Heart left ventricle (tissue), 16 donors: ENCODE results near the gene DCTN1. TPM values are rescaled to one million over a fixed set of nuclear protein-coding genes. Genes with fewer than 3 reads are reported as not detected.
"Not testable (repeated sequence)": the region's sequence is repeated elsewhere in the genome, so short reads cannot be mapped to it uniquely, and the experiment has no call there.

ENCODE experiments used
- ATAC-seq, 4 donors: fragments of 200-7000 bp; cut with Tn5 transposase; one replicate each; pipeline ENCODE4 v1.9.1; 2020 to 2022; ENCODE audit warnings: moderate library complexity in 4 of 4, mild to moderate bottlenecking in 3 of 4, moderate number of reproducible peaks in 1 of 4
- DNase-seq, 5 donors: peaks; one replicate each; pipeline ENCODE4 v3.0.0-alpha.2; 2020
- H3K27ac ChIP-seq, 12 donors: fragments of 200-600 bp; sonication (generic) in 4 of 12; one replicate each; pipeline versions ENCODE4 v1.5.0 to v1.8.0; 2016 to 2022; ENCODE audit warnings: mild to moderate bottlenecking in 2 of 12
- H3K27me3 ChIP-seq, 9 donors: fragments of 200-600 bp; sonication (generic) in 2 of 9; one replicate each; pipeline versions ENCODE4 v1.5.1 to v1.8.0; 2016 to 2022; ENCODE audit warnings: mild to moderate bottlenecking in 3 of 9
- H3K36me3 ChIP-seq, 9 donors: fragments of 200-600 bp; sonication (generic) in 2 of 9; one replicate each; pipeline versions ENCODE4 v1.5.0 to v1.8.0; 2018 to 2022; ENCODE audit warnings: mild to moderate bottlenecking in 2 of 9
- H3K4me1 ChIP-seq, 12 donors: fragments of 200-600 bp; sonication (generic) in 4 of 12; one replicate each; pipeline versions ENCODE4 v1.5.0 to v1.8.0; 2016 to 2022; ENCODE audit warnings: mild to moderate bottlenecking in 3 of 12
- H3K4me3 ChIP-seq, 12 donors: fragments of 200-600 bp; sonication (generic) in 4 of 12; one replicate each; pipeline versions ENCODE4 v1.5.0 to v1.8.0; 2017 to 2022; ENCODE audit warnings: mild to moderate bottlenecking in 9 of 12, moderate library complexity in 4 of 12
- H3K9me3 ChIP-seq, 12 donors: fragments of 200-600 bp; sonication (generic) in 4 of 12; one replicate each; pipeline versions ENCODE4 v1.5.0 to v1.8.0; 2016 to 2022; ENCODE audit warnings: mild to moderate bottlenecking in 1 of 12
- CTCF ChIP-seq, 12 donors: fragments of 200-600 bp; sonication (generic) in 4 of 12; IDR thresholded peaks; one replicate each; pipeline versions ENCODE4 v1.5.0 to v1.8.0; 2018 to 2022; ENCODE audit warnings: antibody characterized with exemption in 12 of 12, mild to moderate bottlenecking in 5 of 12
- POLR2A ChIP-seq, 2 donors: fragments of 450-650 bp; IDR thresholded peaks; one replicate each; pipeline ENCODE4 v1.6.1; 2017; ENCODE audit warnings: antibody characterized with exemption in 2 of 2, mild to moderate bottlenecking in 2 of 2, moderate library complexity in 2 of 2
- WGBS, 4 donors: extraction: QIAGEN DNeasy Blood & Tissue Kit in 2 of 4; methylation state at CpG; one replicate each; pipeline versions ENCODE4 v1.1.5 to v1.1.7; 2013 to 2018; 5-methylcytosine and 5-hydroxymethylcytosine counted together
- intact Hi-C, 10 donors: fragments of 100-400 bp; cut with DNase I; formaldehyde crosslinking; loops; one replicate each; pipeline versions ENCODE4 v1.11.1 to v1.14.2; 2022
- polyA plus RNA-seq, 2 donors: library from polyadenylated mRNA; stranded (reverse); fragments of 200-250 nt; gene quantifications; one replicate each; pipeline ENCODE4 v1.2.3, GENCODE V29; 2013
- total RNA-seq, 9 donors: library from RNA; depleted of rRNA in 2 of 9; stranded (reverse); fragments of >200 nt in 2 of 9; fragmentation: NEBNext Ultra II Directional in 3 of 9; extraction: Animal tissue kit (Norgen Biotek cat#: 25700) in 3 of 9; gene quantifications; one replicate each; pipeline versions ENCODE4 v1.1.0 to v1.2.4, GENCODE V29; 2016 to 2023
- donor health status: ischemic (EF 13 %, LVEDD 7.1; RV severe dilation, severe dysfunction).
- donor health status: healthy with polysubstance abuse.
- donor health status: DM: no; HTN: yes; CAD: no.
- donor health status: DM: no; HTN: no; CAD: no.
- donor health status: ischemic (EF 25% LVEDD 6.9; RV normal size, moderate dysfunction).
- donor health status: ischemic (EF 25% LVEDD 5.7; RV mildly dilated, moderate dysfunction).
- donor health status: healthy.
- donor health status: DM: yes; HTN: yes; CAD: no.
- donor health status: ischemic (EF 35%, LVEDD 5.7; RV mildly dilated, moderate dysfunction).
- donor health status: nonischemic (EF 11% LVEDD 7.7; RV severe dilation, severe dysfunction).
- donor health status: DM: yes; HTN: yes; CAD: no.
- donor health status: PGD.
- donor health status: ischemic (EF 29% LVEDD 5.4; RV normal size, mild dysfunction).
- donor health status: nonischemic (EF 23%, LVEDD 6.1; RV moderate dilation, normal function).

The DCTN1 gene
- total and polyA plus RNA-seq, 11 donors = 129 to 376 (median 187) TPM

DNA sequence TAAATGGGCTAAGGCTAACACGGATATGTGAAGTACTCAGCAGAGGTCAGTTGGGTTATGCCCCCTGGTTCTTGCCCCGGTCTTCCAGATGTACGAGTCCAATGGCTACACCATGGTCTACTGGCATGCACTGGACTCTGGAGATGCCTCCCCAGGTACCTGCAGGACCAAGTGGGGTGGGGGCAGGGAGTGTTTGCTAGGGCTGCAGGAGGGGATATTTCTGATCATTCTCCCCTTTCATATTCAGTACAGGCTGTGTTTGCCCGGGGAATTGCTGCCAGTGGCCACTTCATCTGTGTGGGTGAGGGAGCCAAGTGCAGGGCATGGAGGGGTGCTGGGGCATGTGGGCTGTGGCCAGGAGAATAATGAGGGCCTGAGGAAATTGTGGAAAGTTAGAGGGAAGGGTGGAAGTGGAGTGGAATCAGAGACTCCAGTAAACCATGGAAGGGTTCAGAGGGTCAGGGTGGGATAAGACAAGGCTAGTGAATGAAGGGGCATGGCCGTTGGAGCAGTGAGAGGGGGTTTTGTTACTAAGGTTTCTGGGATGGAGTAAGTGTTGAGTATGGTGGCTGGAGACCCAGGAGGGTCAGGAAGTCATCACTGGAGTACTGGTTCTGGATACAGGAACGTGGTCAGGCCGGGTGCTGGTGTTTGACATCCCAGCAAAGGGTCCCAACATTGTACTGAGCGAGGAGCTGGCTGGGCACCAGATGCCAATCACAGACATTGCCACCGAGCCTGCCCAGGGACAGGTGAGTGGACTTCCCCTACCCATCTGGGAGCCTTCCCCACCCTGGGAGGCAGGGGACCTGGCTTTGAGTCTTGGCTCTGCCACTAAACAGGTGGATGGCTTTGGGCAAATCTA, 43.4 kb upstream of the DCTN1 start:
- H3K27ac ChIP-seq = no peak overlapping the region
- H3K4me3 ChIP-seq = no peak overlapping the region
- intact Hi-C loops = no loop called here
- peaks cover 0 to 38% (median 29%) of the 10 kb centered on the region in 9 donors for H3K36me3 ChIP-seq
- TF ChIP-seq CTCF (IDR thresholded peaks at IDR 0.05) (no peak), POLR2A (IDR thresholded peaks at IDR 0.05) (no peak)
- 76 to 85% (median 78%) methylated on average over 8 to 9 of the region's 9 CpGs for WGBS, 4 donors
- no peak for DNase-seq
- H3K27me3 ChIP-seq = no peaks in the 10 kb centered on the region
- ATAC-seq = no peak
- H3K4me1 ChIP-seq = peaks cover 0 to 31% (median 12%) of the 10 kb centered on the region in 12 donors
- no peaks in the 10 kb centered on the region for H3K9me3 ChIP-seq

DNA sequence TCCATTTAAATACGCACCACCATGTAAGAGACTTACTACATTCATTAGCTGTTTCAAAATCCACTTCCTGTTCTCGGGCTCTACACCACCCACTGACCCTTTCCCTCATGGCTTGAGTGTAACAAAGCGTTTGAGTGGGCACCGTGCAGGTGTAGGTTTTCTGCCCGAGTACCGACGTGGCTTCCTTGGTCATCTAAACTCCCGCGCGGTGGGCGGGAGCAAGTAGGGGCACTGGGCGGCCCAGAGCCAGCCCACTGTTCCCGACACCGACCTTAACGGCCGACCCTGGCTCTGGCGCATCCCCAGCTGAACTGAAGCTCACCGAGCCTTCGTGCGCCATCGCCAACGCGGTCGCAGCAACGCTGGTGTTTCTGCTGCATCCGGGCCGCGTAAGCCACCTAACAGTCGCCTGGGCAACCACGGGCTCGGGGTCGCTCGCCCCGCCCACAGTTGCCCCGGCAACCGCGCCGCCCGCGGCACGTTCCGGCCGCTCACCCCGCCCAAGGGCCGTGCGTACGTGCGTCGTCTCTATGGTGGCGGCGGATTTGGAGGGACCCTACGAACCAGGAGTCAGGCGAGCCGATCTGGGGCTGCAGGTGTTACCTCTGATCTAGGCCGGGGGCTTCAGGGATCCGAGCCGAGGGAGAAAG, 41.2 kb upstream of the DCTN1 start, which contains the start of the genes C2orf81 and WDR54:
Gene C2orf81 (minus strand): TSS at position 399 of the 650 bp plus-strand sequence. CDS start 59 bp downstream, at position 340.
Gene WDR54 (plus strand): TSS at position 510 of the 650 bp plus-strand sequence. CDS start 424 bp downstream, outside the sequence.
- 0 to 2% (median 1%) methylated on average over 29 to 57 of the region's 57 CpGs for WGBS, 4 donors
- peak; percentile 88 to 94 (median 90) for DNase-seq

DNA sequence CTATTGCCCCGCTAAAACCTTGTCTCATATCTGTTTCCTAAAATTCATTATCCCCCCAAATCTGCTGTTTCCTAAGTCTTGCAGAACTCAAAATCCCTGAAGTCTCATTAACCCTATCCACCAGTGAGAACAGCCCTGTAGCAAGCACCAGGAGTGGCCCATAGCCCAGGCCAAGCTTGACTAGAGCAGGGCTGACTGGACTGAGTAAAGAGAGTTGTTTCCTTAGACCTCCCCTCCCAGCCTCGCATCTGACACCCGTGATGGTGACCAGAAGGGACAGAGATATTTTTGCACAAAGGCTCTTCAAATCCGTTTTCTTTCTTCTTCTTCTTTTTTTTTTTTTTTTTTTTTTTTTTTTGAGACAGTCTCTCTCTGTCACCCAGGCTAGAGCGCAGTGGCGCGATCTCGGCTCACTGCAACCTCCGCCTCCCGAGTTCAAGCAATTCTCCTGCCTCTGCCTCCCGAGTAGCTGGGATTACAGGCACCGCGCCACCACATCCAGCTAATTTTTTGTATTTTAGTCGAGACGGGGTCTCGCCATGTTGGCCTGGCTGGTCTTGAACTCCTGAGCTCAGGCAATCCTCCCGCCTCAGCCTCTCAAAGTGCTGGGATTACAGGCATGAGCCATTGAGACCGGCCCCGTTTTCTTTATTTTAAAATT, 40.5 kb upstream of the DCTN1 start:
- ATAC-seq, DNase-seq, H3K27me3 ChIP-seq, H3K9me3 ChIP-seq, intact Hi-C loops: not testable (repeated sequence)
- H3K4me1 ChIP-seq = peaks cover 0 to 41% (median 18%) of the 10 kb centered on the region in 12 donors
- peak overlapping the region in 9 of 12 donors; percentile 63 to 79 (median 67) for H3K4me3 ChIP-seq
- H3K27ac ChIP-seq = peak overlapping the region in 1 of 12 donors; percentile 32
- 76 to 83% (median 79%) methylated on average over 19 of the region's 19 CpGs for WGBS, 4 donors
- peaks cover 0 to 10% (median 3%) of the 10 kb centered on the region in 9 donors for H3K36me3 ChIP-seq

More for the DNA sequence above, 41.2 kb upstream of the DCTN1 start, which contains the start of the genes C2orf81 and WDR54:
- Histone ChIP-seq H3K4me1 (peaks cover 0 to 33% (median 14%) of the 10 kb centered on the region in 12 donors), H3K4me3 (peak within 1 kb of the TSS; percentile 47 to 79 (median 66)), H3K36me3 (peaks cover 0 to 18% (median 10%) of the 10 kb centered on the region in 9 donors), H3K27me3 (no peaks in the 10 kb centered on the region), H3K27ac (peak within 1 kb of the TSS in 10 of 12 donors; percentile 21 to 73 (median 47)), H3K9me3 (no peaks in the 10 kb centered on the region)
- intact Hi-C loops = no loop called here
- TF ChIP-seq POLR2A (IDR thresholded peaks at IDR 0.05) (peak in 1 of 2 donors; percentile 55), CTCF (IDR thresholded peaks at IDR 0.05) (no peak)
- peak; percentile 62 to 90 (median 89) for ATAC-seq

- H3K4me1 ChIP-seq = peaks cover 0 to 47% (median 20%) of the 10 kb centered on the region in 12 donors
- peaks cover 0 to 5% (median 0%) of the 10 kb centered on the region in 9 donors for H3K36me3 ChIP-seq
- WGBS, 4 donors = 82 to 87% (median 85%) methylated on average over 2 of the region's 2 CpGs
- intact Hi-C loops = no loop called here
- H3K4me3 ChIP-seq = no peak overlapping the region
- ATAC-seq (no peak), DNase-seq (no peak)
- no peak overlapping the region for H3K27ac ChIP-seq
- TF ChIP-seq CTCF (IDR thresholded peaks at IDR 0.05) (no peak), POLR2A (IDR thresholded peaks at IDR 0.05) (no peak)
- no peaks in the 10 kb centered on the region for H3K9me3 ChIP-seq
- H3K27me3 ChIP-seq = no peaks in the 10 kb centered on the region
These were observed 39.9 kb upstream of the DCTN1 start for GRCh38 chr2:74420006-74420405.
